Thymus (tissue), 11 donors: ENCODE data around the gene TMEM240. TPM values are rescaled to one million over a fixed set of nuclear protein-coding genes. Genes with fewer than 3 reads are reported as not detected.
"Not testable (repeated sequence)": the region's sequence is repeated elsewhere in the genome, so short reads cannot be mapped to it uniquely, and the experiment has no call there.

Experiments used
- DNase-seq, 9 donors: peaks; one replicate each; pipeline ENCODE4 v3.0.0-alpha.2; 2013; ENCODE audit warnings: low spot score in 9 of 9, low read depth in 6 of 9, missing footprints in 1 of 9
- H3K27ac ChIP-seq, 2 donors: one replicate each; pipeline ENCODE4 v1.5.1; 2013; ENCODE audit warnings: control low read depth in 1 of 2, low read depth in 1 of 2, low read length in 1 of 2, mild to moderate bottlenecking in 1 of 2, moderate library complexity in 1 of 2
- H3K27me3 ChIP-seq, 2 donors: one replicate each; pipeline ENCODE4 v1.5.1; 2013; ENCODE audit warnings: low read length in 1 of 2; ENCODE audit not compliant: control insufficient read depth in 2 of 2, insufficient read depth in 1 of 2
- H3K36me3 ChIP-seq, 2 donors: one replicate each; pipeline ENCODE4 v1.5.1; 2013; ENCODE audit warnings: low read length in 1 of 2, mild to moderate bottlenecking in 1 of 2, moderate library complexity in 1 of 2; ENCODE audit not compliant: control insufficient read depth in 2 of 2, insufficient read depth in 2 of 2
- H3K4me1 ChIP-seq, 2 donors: one replicate each; pipeline ENCODE4 v1.5.1; 2013; ENCODE audit warnings: low read length in 2 of 2; ENCODE audit not compliant: control insufficient read depth in 2 of 2, insufficient read depth in 2 of 2
- H3K4me3 ChIP-seq, 2 donors: one replicate each; pipeline ENCODE4 v1.5.1; 2013; ENCODE audit warnings: low read length in 2 of 2, control low read depth in 1 of 2, mild to moderate bottlenecking in 1 of 2
- H3K9me3 ChIP-seq, 2 donors: one replicate each; pipeline ENCODE4 v1.5.1; 2013; ENCODE audit warnings: low read length in 1 of 2, mild to moderate bottlenecking in 1 of 2; ENCODE audit not compliant: control insufficient read depth in 2 of 2, insufficient read depth in 1 of 2
- WGBS: extraction: QIAGEN DNeasy Blood & Tissue Kit; methylation state at CpG from one replicate; pipeline ENCODE4 v1.1.7; 2013; 5-methylcytosine and 5-hydroxymethylcytosine counted together
- polyA plus RNA-seq: library from polyadenylated mRNA; stranded (reverse); fragments of 200-250 nt; gene quantifications from one replicate; pipeline ENCODE4 v1.2.3, GENCODE V29; 2013
- total RNA-seq: library from RNA; stranded (reverse); fragments of 120-200 nt; gene quantifications from one replicate; pipeline ENCODE4 v1.2.4, GENCODE V29; 2013
- donor health status: healthy.

TMEM240 gene
- total and polyA plus RNA-seq, 2 donors: 0.42 to 2.8 TPM

- H3K4me1 ChIP-seq: no peaks in the 10 kb centered on the region
- peaks cover 45 to 51% of the 10 kb centered on the region in 2 donors for H3K36me3 ChIP-seq
- no peaks in the 10 kb centered on the region for H3K27me3 ChIP-seq
- H3K4me3 ChIP-seq: no peak overlapping the region
- WGBS: 97% methylated on average over 17 of the region's 17 CpGs
- no peak overlapping the region for H3K27ac ChIP-seq
- peaks cover 3% of the 10 kb centered on the region in 2 donors for H3K9me3 ChIP-seq
- no peak for DNase-seq
Observed at GRCh38 chr1:1559066-1559465, 18.6 kb upstream of the TMEM240 start.

- H3K4me1 ChIP-seq: no peaks in the 10 kb centered on the region
- peaks cover 40 to 46% of the 10 kb centered on the region in 2 donors for H3K36me3 ChIP-seq
- DNase-seq: no peak
- H3K27me3 ChIP-seq: no peaks in the 10 kb centered on the region
- H3K4me3 ChIP-seq: no peak overlapping the region
- H3K9me3 ChIP-seq: peaks cover 0 to 3% of the 10 kb centered on the region in 2 donors
- no peak overlapping the region for H3K27ac ChIP-seq
- WGBS: 85% methylated on average over 4 of the region's 4 CpGs
Observed at GRCh38 chr1:1558591-1558990, 18.2 kb upstream of the TMEM240 start.

GRCh38 chr1:1557688-1558087, 17.3 kb upstream of the TMEM240 start:
- 93% methylated on average over 7 of the region's 7 CpGs for WGBS
- H3K4me1 ChIP-seq, H3K4me3 ChIP-seq, H3K27me3 ChIP-seq, DNase-seq, H3K9me3 ChIP-seq, H3K27ac ChIP-seq: not testable (repeated sequence)
- H3K36me3 ChIP-seq: peaks cover 32 to 37% of the 10 kb centered on the region in 2 donors

GRCh38 chr1:1556961-1557360, 16.5 kb upstream of the TMEM240 start:
- not testable (repeated sequence) for H3K9me3 ChIP-seq, H3K4me3 ChIP-seq, H3K4me1 ChIP-seq, H3K27me3 ChIP-seq, DNase-seq, H3K27ac ChIP-seq
- H3K36me3 ChIP-seq: peaks cover 25 to 30% of the 10 kb centered on the region in 2 donors
- 98% methylated on average over 11 of the region's 11 CpGs for WGBS

- peaks cover 21 to 25% of the 10 kb centered on the region in 2 donors for H3K36me3 ChIP-seq
- no peaks in the 10 kb centered on the region for H3K27me3 ChIP-seq
- no peaks in the 10 kb centered on the region for H3K4me1 ChIP-seq
- no peak for DNase-seq
- H3K9me3 ChIP-seq: peaks cover 0 to 3% of the 10 kb centered on the region in 2 donors
- H3K27ac ChIP-seq: no peak overlapping the region
- WGBS: 98% methylated on average over 6 of the region's 6 CpGs
- H3K4me3 ChIP-seq: no peak overlapping the region
Observed at GRCh38 chr1:1556505-1556904, 16.1 kb upstream of the TMEM240 start.

GRCh38 chr1:1554926-1555915, 14.8 kb upstream of the TMEM240 start:
- peaks cover 12 to 19% of the 10 kb centered on the region in 2 donors for H3K36me3 ChIP-seq
- peaks cover 0 to 3% of the 10 kb centered on the region in 2 donors for H3K9me3 ChIP-seq
- no peaks in the 10 kb centered on the region for H3K4me1 ChIP-seq
- WGBS: 96% methylated on average over 31 of the region's 31 CpGs
- DNase-seq: no peak
- H3K27ac ChIP-seq: no peak overlapping the region
- no peaks in the 10 kb centered on the region for H3K27me3 ChIP-seq
- no peak overlapping the region for H3K4me3 ChIP-seq

GRCh38 chr1:1554550-1554925, 14.1 kb upstream of the TMEM240 start:
- DNase-seq: no peak
- Histone ChIP-seq H3K36me3 (peaks cover 9 to 15% of the 10 kb centered on the region in 2 donors), H3K4me3 (no peak overlapping the region), H3K9me3 (peaks cover 0 to 3% of the 10 kb centered on the region in 2 donors), H3K4me1 (no peaks in the 10 kb centered on the region), H3K27ac (no peak overlapping the region), H3K27me3 (no peaks in the 10 kb centered on the region)
- 97% methylated on average over 13 of the region's 13 CpGs for WGBS

- Histone ChIP-seq H3K4me3 (no peak overlapping the region), H3K4me1 (no peaks in the 10 kb centered on the region), H3K9me3 (peaks cover 0 to 3% of the 10 kb centered on the region in 2 donors), H3K36me3 (peaks cover 6 to 15% of the 10 kb centered on the region in 2 donors), H3K27ac (no peak overlapping the region), H3K27me3 (no peaks in the 10 kb centered on the region)
- no peak for DNase-seq
- WGBS: 93% methylated on average over 35 of the region's 35 CpGs
Observed at GRCh38 chr1:1553821-1554494, 13.5 kb upstream of the TMEM240 start.

- DNase-seq: no peak
- no peaks in the 10 kb centered on the region for H3K27me3 ChIP-seq
- 94% methylated on average over 10 of the region's 10 CpGs for WGBS
- H3K36me3 ChIP-seq: peaks cover 6 to 18% of the 10 kb centered on the region in 2 donors
- no peaks in the 10 kb centered on the region for H3K4me1 ChIP-seq
- no peak overlapping the region for H3K27ac ChIP-seq
- peaks cover 0 to 3% of the 10 kb centered on the region in 2 donors for H3K9me3 ChIP-seq
- H3K4me3 ChIP-seq: no peak overlapping the region
Observed at GRCh38 chr1:1552263-1552639, 11.8 kb upstream of the TMEM240 start.
